Gastrocnemius medialis (tissue), 4 donors: ENCODE measurements around the gene GADD45G.

Experiments used
- POLR2A ChIP-seq, 2 donors: fragments of 450-650 bp; IDR thresholded peaks; one replicate each; pipeline ENCODE4 v1.6.1; 2017; ENCODE audit warnings: antibody characterized with exemption in 2 of 2, mild to moderate bottlenecking in 2 of 2, moderate library complexity in 2 of 2
- TF ChIP-seq, protein P1 (sequence below), 5 experiments: fragments of 450-650 bp in 3 of 5; fragments of 200-600 bp in 2 of 5; sonication (generic) in 2 of 5; IDR thresholded peaks in 4 of 5; conservative IDR thresholded peaks in 1 of 5; 1 replicate in 4 of 5; 2 replicates in 1 of 5; pipeline ENCODE4 v1.5.1; 2016 to 2019; ENCODE audit warnings: antibody characterized with exemption in 5 of 5, mild to moderate bottlenecking in 3 of 5, moderate library complexity in 3 of 5

DNA sequence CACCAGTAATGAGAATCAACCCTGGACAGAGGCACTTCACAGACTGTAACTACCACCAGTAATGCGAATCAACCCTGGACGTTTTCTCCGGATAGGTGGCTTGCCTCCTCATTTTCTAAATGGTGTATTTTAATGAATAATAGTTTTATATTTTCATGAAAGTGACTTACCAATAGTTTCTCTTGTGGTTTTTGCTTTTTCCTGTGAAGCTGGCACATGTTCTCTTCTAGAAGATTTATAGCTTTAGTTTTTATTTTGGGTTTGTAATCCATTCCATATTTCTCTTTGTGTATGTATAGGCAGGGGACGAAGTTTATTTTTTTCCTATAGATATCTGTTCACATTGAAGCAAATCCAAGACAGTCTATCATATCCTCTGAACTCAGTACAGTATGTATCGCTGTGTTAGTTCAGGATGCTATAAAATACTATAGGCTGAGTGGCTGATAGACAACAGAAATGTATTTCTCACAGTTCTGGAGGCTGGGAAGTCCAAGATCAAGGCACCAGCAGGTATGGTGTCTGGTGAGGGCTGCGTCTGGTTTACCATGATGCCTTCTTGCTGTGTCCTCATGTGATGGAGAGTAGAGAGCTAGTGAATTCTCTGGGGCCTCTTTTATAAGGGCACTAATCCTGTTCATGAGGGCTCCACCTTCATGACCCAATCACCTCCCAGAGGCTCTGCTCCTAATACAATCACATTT, 46.5 kb upstream of the GADD45G start:
- TF ChIP-seq, protein P1, sequence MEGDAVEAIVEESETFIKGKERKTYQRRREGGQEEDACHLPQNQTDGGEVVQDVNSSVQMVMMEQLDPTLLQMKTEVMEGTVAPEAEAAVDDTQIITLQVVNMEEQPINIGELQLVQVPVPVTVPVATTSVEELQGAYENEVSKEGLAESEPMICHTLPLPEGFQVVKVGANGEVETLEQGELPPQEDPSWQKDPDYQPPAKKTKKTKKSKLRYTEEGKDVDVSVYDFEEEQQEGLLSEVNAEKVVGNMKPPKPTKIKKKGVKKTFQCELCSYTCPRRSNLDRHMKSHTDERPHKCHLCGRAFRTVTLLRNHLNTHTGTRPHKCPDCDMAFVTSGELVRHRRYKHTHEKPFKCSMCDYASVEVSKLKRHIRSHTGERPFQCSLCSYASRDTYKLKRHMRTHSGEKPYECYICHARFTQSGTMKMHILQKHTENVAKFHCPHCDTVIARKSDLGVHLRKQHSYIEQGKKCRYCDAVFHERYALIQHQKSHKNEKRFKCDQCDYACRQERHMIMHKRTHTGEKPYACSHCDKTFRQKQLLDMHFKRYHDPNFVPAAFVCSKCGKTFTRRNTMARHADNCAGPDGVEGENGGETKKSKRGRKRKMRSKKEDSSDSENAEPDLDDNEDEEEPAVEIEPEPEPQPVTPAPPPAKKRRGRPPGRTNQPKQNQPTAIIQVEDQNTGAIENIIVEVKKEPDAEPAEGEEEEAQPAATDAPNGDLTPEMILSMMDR (IDR thresholded peaks at IDR 0.05 in 4 of 5, conservative IDR thresholded peaks at IDR 0.05 in 1 of 5) = no peak
- no peak for TF ChIP-seq POLR2A (IDR thresholded peaks at IDR 0.05)
